ENCODE results near the gene TAGLN2. TPM values are rescaled to one million over a fixed set of nuclear protein-coding genes. Genes with fewer than 3 reads are reported as not detected.
A peak's percentile ranks its signal among the peaks of the same experiment; 100 is the strongest.

TAGLN2 gene
- total and polyA plus RNA-seq, 9 donors: 84.2 to 251 (median 201) TPM

GRCh38 chr1:159951016-159951415 lies 25.7 kb upstream of the TAGLN2 start:
- Histone ChIP-seq H3K9me3 (replicated peaks; ENCODE audit: control insufficient read depth, low read depth, low read length) (no peaks in the 10 kb centered on the region), H3K27ac (ENCODE audit: low read length) (no peak overlapping the region), H3K27me3 (ENCODE audit: control insufficient read depth, insufficient read depth, low read length) (peaks cover 10% of the 10 kb centered on the region), H3K36me3 (ENCODE audit: control insufficient read depth, insufficient read depth, low read length) (no peaks in the 10 kb centered on the region), H3K4me3 (ENCODE audit: low read length) (no peak overlapping the region), H3K4me1 (ENCODE audit: control insufficient read depth, insufficient read depth, low read length) (peaks cover 2% of the 10 kb centered on the region)
- no peak for DNase-seq
- no CpG with 5 or more reads among the region's 2 CpGs for WGBS (ENCODE audit: insufficient coverage)

DNA sequence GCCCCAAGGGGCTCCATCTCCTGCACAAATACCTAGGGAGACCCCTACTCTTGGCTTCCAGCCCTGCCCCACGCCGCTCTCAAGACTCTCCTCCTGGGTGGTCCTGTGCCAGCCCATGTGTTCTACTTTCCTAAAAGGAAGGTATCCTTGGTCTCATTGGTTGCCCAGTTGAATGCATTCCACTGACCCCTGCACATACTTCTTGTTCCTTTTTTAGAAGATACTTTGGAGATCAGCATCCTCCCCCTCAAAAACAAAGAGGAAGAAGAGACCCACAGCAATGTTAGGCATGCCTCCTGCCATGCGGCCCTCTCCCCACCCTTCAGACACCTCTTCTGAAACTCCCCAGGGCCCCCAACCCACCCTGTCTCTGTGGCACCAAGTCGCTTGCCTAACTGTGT lies 24.7 kb upstream of the TAGLN2 start:
- peaks cover 10% of the 10 kb centered on the region for H3K4me1 ChIP-seq (ENCODE audit: control insufficient read depth, insufficient read depth, low read length)
- H3K4me3 ChIP-seq (ENCODE audit: low read length): no peak overlapping the region
- H3K9me3 ChIP-seq (replicated peaks; ENCODE audit: control insufficient read depth, low read depth, low read length): no peaks in the 10 kb centered on the region
- H3K27me3 ChIP-seq (ENCODE audit: control insufficient read depth, insufficient read depth, low read length): peaks cover 17% of the 10 kb centered on the region
- DNase-seq: no peak
- no peaks in the 10 kb centered on the region for H3K36me3 ChIP-seq (ENCODE audit: control insufficient read depth, insufficient read depth, low read length)
- WGBS (ENCODE audit: insufficient coverage): 68% methylated on average over 2 of the region's 4 CpGs
- H3K27ac ChIP-seq (ENCODE audit: low read length): no peak overlapping the region

- Histone ChIP-seq H3K36me3 (ENCODE audit: control insufficient read depth, insufficient read depth, low read length) (no peaks in the 10 kb centered on the region), H3K27me3 (ENCODE audit: control insufficient read depth, insufficient read depth, low read length) (peaks cover 25% of the 10 kb centered on the region), H3K4me1 (ENCODE audit: control insufficient read depth, insufficient read depth, low read length) (peaks cover 11% of the 10 kb centered on the region), H3K4me3 (ENCODE audit: low read length) (no peak overlapping the region), H3K9me3 (replicated peaks; ENCODE audit: control insufficient read depth, low read depth, low read length) (no peaks in the 10 kb centered on the region), H3K27ac (ENCODE audit: low read length) (no peak overlapping the region)
- WGBS (ENCODE audit: insufficient coverage): 67% methylated on average over 5 of the region's 6 CpGs
- no peak for DNase-seq
Measured at GRCh38 chr1:159949123-159949522, 23.8 kb upstream of the TAGLN2 start.

- peaks cover 22% of the 10 kb centered on the region for H3K27me3 ChIP-seq (ENCODE audit: control insufficient read depth, insufficient read depth, low read length)
- H3K9me3 ChIP-seq (replicated peaks; ENCODE audit: control insufficient read depth, low read depth, low read length): no peaks in the 10 kb centered on the region
- DNase-seq: no peak
- no peak overlapping the region for H3K4me3 ChIP-seq (ENCODE audit: low read length)
- H3K27ac ChIP-seq (ENCODE audit: low read length): no peak overlapping the region
- no peaks in the 10 kb centered on the region for H3K36me3 ChIP-seq (ENCODE audit: control insufficient read depth, insufficient read depth, low read length)
- H3K4me1 ChIP-seq (ENCODE audit: control insufficient read depth, insufficient read depth, low read length): peaks cover 11% of the 10 kb centered on the region
- 40% methylated on average over 1 of the region's 1 CpG for WGBS (ENCODE audit: insufficient coverage)
Measured at GRCh38 chr1:159947942-159948341, 22.6 kb upstream of the TAGLN2 start.

DNA sequence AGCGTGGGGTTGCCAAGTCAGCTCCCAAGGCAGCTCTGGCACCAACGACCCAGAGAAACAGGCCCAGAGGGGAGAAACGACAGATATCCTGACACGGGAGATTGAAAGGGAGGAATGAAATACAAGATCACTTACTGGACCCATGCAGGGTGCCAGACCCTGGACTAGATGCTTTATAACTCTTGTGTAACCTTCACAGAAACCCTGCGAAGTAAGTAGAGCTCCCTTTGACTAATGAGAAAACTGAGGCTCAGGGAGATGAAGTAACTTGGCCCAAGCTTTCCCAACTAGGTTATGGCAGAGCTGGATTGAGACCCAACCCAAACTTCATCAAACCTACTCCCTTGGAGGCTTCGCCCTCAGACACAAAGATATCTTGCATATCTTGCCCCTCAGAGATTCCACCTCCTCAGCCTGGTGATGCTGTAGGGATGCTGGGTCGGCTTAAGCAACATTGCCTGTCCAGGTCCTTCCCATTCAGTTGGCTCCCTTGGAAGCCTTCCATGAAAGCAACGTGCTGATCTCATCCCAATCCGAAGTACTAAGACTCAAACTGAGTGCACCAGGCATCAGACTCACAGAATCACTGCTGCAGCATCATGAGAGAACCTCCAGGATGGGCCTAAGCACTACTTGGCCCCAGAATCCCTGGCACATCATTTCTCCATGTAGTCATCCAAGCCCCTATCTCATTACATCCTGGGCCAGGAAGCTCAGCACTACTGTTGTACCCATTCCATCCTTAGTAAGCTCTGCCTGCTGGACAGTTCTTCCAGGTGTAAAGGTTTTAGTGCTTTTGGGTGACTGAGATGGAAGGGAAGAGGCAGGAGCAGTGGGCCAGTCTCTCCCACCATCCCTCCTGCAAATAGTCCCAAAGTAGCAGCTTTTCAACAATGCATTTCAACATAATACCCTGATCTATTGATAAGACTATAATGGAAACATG lies 21.2 kb upstream of the TAGLN2 start:
- Histone ChIP-seq H3K4me3 (ENCODE audit: low read length) (no peak overlapping the region), H3K4me1 (ENCODE audit: control insufficient read depth, insufficient read depth, low read length) (peaks cover 11% of the 10 kb centered on the region), H3K36me3 (ENCODE audit: control insufficient read depth, insufficient read depth, low read length) (no peaks in the 10 kb centered on the region), H3K9me3 (replicated peaks; ENCODE audit: control insufficient read depth, low read depth, low read length) (no peaks in the 10 kb centered on the region), H3K27me3 (ENCODE audit: control insufficient read depth, insufficient read depth, low read length) (peaks cover 20% of the 10 kb centered on the region), H3K27ac (ENCODE audit: low read length) (no peak overlapping the region)
- no peak for DNase-seq
- 29% methylated on average over 7 of the region's 9 CpGs for WGBS (ENCODE audit: insufficient coverage)

DNA sequence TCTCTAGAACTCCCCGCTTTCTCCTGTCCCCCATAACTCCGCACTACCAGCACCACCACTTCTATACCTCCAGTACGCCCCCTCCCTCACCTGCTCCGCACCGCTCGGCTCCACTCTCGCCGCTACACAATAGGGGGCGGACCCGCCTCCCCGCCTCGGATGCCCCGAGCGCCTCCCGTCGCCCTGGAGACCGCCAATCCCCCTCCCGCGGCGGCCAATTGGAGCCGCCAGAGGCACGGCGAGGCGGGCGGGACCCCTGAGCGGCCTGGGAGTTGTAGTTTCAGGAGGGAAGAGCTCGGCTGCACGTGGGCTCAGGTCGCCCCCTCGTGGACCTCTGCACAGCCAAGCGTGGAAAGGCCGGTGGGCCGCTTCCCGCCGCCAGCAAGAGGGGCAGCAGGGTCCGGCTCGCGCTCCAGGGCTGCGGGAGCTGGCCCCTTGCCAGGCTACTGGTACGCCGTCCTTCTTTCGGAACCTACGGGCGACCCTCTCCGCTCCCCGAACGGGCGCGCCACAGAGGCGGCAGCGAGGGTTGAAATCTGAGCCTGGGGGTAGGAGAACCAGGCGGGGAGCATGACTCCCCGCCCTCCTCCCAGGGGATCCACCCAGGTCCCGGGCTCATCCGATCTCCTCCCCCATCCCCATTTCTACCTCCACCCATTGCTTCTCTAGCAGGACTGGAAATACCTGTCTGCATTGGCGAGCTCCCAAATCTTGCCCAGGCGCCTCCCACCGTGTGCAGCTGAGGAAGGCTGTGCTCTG lies 20.4 kb upstream of the TAGLN2 start, which contains the start of gene IGSF9:
IGSF9 (minus strand) TSS at position 131 of the 759 bp plus-strand sequence. CDS start 2,159 bp downstream, outside the sequence.
- WGBS (ENCODE audit: insufficient coverage): under 1% methylated on average over 44 of the region's 58 CpGs
- H3K4me3 ChIP-seq (ENCODE audit: low read length): peak within 1 kb of the TSS; percentile 40
- peak; percentile 92 for DNase-seq
- H3K4me1 ChIP-seq (ENCODE audit: control insufficient read depth, insufficient read depth, low read length): peaks cover 11% of the 10 kb centered on the region
- H3K9me3 ChIP-seq (replicated peaks; ENCODE audit: control insufficient read depth, low read depth, low read length): no peaks in the 10 kb centered on the region
- no peak within 1 kb of the TSS for H3K27ac ChIP-seq (ENCODE audit: low read length)
- H3K27me3 ChIP-seq (ENCODE audit: control insufficient read depth, insufficient read depth, low read length): peaks cover 20% of the 10 kb centered on the region
- H3K36me3 ChIP-seq (ENCODE audit: control insufficient read depth, insufficient read depth, low read length): no peaks in the 10 kb centered on the region

DNA sequence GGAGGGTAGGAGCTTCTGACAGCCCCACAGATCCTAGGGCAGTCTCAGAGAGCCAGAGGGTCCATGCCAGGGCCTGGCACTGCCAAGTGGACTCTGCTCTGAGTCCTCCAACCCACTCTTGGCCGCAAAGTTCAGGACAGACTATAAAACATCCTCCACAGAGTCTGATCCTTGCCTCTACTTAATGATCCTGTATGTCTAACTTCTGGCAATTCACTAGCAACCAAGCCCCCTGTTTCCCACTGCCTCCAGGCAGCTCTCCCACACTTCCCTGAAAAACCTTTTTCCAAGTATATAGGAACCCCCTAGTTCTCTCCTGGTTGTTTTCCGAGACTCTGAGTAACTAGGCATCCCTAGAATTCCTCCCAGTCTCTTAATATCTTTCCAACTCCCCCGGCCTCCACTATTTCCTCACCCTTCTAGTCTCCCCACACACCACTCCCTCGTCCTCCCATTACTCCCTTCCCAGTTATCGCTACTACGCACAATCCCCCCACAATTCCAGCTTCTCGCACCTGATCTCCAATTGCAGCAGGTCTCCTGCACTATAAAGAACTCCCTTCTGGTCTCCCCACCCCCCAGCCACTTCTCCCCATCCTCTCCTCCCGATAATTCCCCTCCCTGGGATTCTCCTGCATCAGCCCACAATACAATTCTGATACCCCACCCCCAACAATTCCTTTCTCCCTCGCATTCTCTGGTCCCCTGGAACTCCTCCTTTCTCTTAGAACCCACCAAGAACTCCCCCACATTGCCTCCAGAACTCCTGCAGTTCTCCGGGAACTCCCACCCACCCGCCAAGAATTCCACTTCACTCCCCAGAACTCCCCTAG lies 19.5 kb upstream of the TAGLN2 start:
- no peaks in the 10 kb centered on the region for H3K36me3 ChIP-seq (ENCODE audit: control insufficient read depth, insufficient read depth, low read length)
- H3K27me3 ChIP-seq (ENCODE audit: control insufficient read depth, insufficient read depth, low read length): peaks cover 20% of the 10 kb centered on the region
- WGBS (ENCODE audit: insufficient coverage): 13% methylated on average over 11 of the region's 11 CpGs
- peak overlapping the region; percentile 40 for H3K4me3 ChIP-seq (ENCODE audit: low read length)
- peaks cover 11% of the 10 kb centered on the region for H3K4me1 ChIP-seq (ENCODE audit: control insufficient read depth, insufficient read depth, low read length)
- no peak overlapping the region for H3K27ac ChIP-seq (ENCODE audit: low read length)
- DNase-seq: no peak
- H3K9me3 ChIP-seq (replicated peaks; ENCODE audit: control insufficient read depth, low read depth, low read length): no peaks in the 10 kb centered on the region

DNA sequence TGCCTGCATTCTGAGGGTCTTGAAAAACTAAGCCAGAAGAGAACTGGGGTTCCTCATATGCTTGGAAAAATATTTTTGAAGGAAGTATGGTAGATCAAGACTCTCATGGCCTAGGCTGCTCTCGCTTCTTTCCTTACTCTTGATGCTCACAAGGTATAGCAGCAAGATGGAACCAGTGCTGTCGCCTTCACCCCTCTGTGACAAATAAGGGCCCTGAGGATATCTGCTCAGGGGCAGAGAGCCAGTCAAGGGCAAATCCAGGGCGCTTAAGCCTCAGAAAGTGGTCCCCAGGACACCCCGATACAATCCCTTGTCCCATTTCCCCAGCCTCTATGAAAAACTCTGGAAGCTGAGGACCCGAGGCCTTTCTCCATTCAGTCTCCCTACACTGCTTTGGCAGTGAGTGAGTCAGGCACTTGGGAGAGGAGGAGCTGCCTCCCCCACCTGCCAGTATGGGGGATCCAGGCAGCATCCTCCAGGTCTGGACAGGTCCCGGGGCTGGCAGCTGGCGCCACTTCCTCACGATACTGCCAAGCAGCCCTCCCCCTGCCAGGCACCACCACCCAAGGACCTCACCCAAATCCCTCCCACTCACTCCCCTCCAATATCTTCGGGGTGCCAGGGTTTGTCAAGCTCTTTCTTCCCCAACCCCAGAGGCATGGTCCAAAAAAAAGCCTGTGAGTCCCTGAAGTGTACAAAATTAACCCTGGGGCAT lies 18.8 kb upstream of the TAGLN2 start:
- peaks cover 20% of the 10 kb centered on the region for H3K27me3 ChIP-seq (ENCODE audit: control insufficient read depth, insufficient read depth, low read length)
- H3K9me3 ChIP-seq (replicated peaks; ENCODE audit: control insufficient read depth, low read depth, low read length): no peaks in the 10 kb centered on the region
- no peak for DNase-seq
- H3K36me3 ChIP-seq (ENCODE audit: control insufficient read depth, insufficient read depth, low read length): no peaks in the 10 kb centered on the region
- 80% methylated on average over 5 of the region's 9 CpGs for WGBS (ENCODE audit: insufficient coverage)
- H3K27ac ChIP-seq (ENCODE audit: low read length): no peak overlapping the region
- no peak overlapping the region for H3K4me3 ChIP-seq (ENCODE audit: low read length)
- peaks cover 11% of the 10 kb centered on the region for H3K4me1 ChIP-seq (ENCODE audit: control insufficient read depth, insufficient read depth, low read length)

GRCh38 chr1:159943278-159943640 lies 18.0 kb upstream of the TAGLN2 start:
- H3K36me3 ChIP-seq (ENCODE audit: control insufficient read depth, insufficient read depth, low read length): no peaks in the 10 kb centered on the region
- 42% methylated on average over 2 of the region's 5 CpGs for WGBS (ENCODE audit: insufficient coverage)

More at GRCh38 chr1:159943278-159943640, 18.0 kb upstream of the TAGLN2 start:
- peaks cover 20% of the 10 kb centered on the region for H3K27me3 ChIP-seq (ENCODE audit: control insufficient read depth, insufficient read depth, low read length)
- H3K4me3 ChIP-seq (ENCODE audit: low read length): no peak overlapping the region
- H3K4me1 ChIP-seq (ENCODE audit: control insufficient read depth, insufficient read depth, low read length): peaks cover 12% of the 10 kb centered on the region
- no peaks in the 10 kb centered on the region for H3K9me3 ChIP-seq (replicated peaks; ENCODE audit: control insufficient read depth, low read depth, low read length)
- no peak overlapping the region for H3K27ac ChIP-seq (ENCODE audit: low read length)
- no peak for DNase-seq
